GM23248 (cell line): Measurements from ENCODE around the gene MBD3L2.

Source experiments
- EZH2 ChIP-seq: fragments of 200-600 bp; sonication (generic); IDR thresholded peaks from 2 replicates; pipeline ENCODE4 v1.6.1; 2018; ENCODE audit warnings: antibody characterized with exemption, mild to moderate bottlenecking; ENCODE audit not compliant: insufficient read depth, poor library complexity, severe bottlenecking
- EZH2phosphoT487 ChIP-seq: fragments of 200-600 bp; sonication (generic); IDR thresholded peaks from 2 replicates; pipeline ENCODE4 v1.6.1; 2018; ENCODE audit warnings: antibody characterized with exemption, moderate library complexity, mild to moderate bottlenecking, low read depth; ENCODE audit not compliant: insufficient read depth

- TF ChIP-seq EZH2 (no peak), EZH2phosphoT487 (no peak)
These were observed 19.5 kb downstream of the MBD3L2 start for GRCh38 chr19:7068599-7068998.
